BE2C (cell line): ENCODE data around the gene ST6GALNAC3.
A peak's percentile ranks its signal among the peaks of the same experiment; 100 is the strongest.

Experiments used
- DNase-seq: peaks from one replicate; pipeline ENCODE4 v3.0.0-alpha.2; 2020
- H3K27me3 ChIP-seq: fragments of 250-450 bp; sonication (Bioruptor Pico); 2 replicates; pipeline ENCODE4 v1.5.1; 2020; ENCODE audit warnings: mild to moderate bottlenecking
- H3K36me3 ChIP-seq: fragments of 250-450 bp; sonication (Bioruptor Pico); 2 replicates; pipeline ENCODE4 v1.5.1; 2020; ENCODE audit warnings: mild to moderate bottlenecking
- H3K4me1 ChIP-seq: fragments of 250-450 bp; sonication (Bioruptor Pico); 2 replicates; pipeline ENCODE4 v1.5.1; 2020
- H3K4me3 ChIP-seq: 2 replicates; pipeline ENCODE4 v1.5.1; 2011; ENCODE audit warnings: low read depth, low read length
- H3K9me3 ChIP-seq: fragments of 250-450 bp; sonication (Bioruptor Pico); 2 replicates; pipeline ENCODE4 v1.5.1; 2020
- CTCF ChIP-seq: IDR thresholded peaks from 2 replicates; pipeline ENCODE4 v1.5.1; 2012; ENCODE audit warnings: mild to moderate bottlenecking, low read depth, low read length

Gene ST6GALNAC3

GRCh38 chr1:76284842-76285241, 210.3 kb downstream of the ST6GALNAC3 start:
- no peak for TF ChIP-seq CTCF
- no peak for DNase-seq
- Histone ChIP-seq H3K4me3 (no peak overlapping the region), H3K4me1 (peaks cover 3% of the 10 kb centered on the region; the same call in 1 of the 2 replicates), H3K27me3 (no peaks in the 10 kb centered on the region), H3K36me3 (no peaks in the 10 kb centered on the region), H3K9me3 (no peaks in the 10 kb centered on the region)

GRCh38 chr1:76285578-76286135, 211.1 kb downstream of the ST6GALNAC3 start:
- no peak for TF ChIP-seq CTCF
- Histone ChIP-seq H3K4me1 (0 out of 2 replicates have a peak, but pooled peaks cover 3% of the 10 kb centered on the region), H3K27me3 (no peaks in the 10 kb centered on the region), H3K36me3 (no peaks in the 10 kb centered on the region), H3K4me3 (no peak overlapping the region), H3K9me3 (no peaks in the 10 kb centered on the region)
- peak; percentile 28 for DNase-seq

- no peak for DNase-seq
- TF ChIP-seq CTCF = no peak
- Histone ChIP-seq H3K27me3 (no peaks in the 10 kb centered on the region), H3K4me3 (no peak overlapping the region), H3K4me1 (0 out of 2 replicates have a peak, but pooled peaks cover 3% of the 10 kb centered on the region), H3K36me3 (no peaks in the 10 kb centered on the region), H3K9me3 (no peaks in the 10 kb centered on the region)
Observed at GRCh38 chr1:76287917-76288316, 213.4 kb downstream of the ST6GALNAC3 start.

GRCh38 chr1:76288758-76289483, 214.4 kb downstream of the ST6GALNAC3 start:
- Histone ChIP-seq H3K4me1 (0 out of 2 replicates have a peak, but pooled peaks cover 3% of the 10 kb centered on the region), H3K4me3 (no peak overlapping the region), H3K9me3 (no peaks in the 10 kb centered on the region), H3K27me3 (no peaks in the 10 kb centered on the region), H3K36me3 (no peaks in the 10 kb centered on the region)
- no peak for TF ChIP-seq CTCF
- no peak for DNase-seq

- no peak for TF ChIP-seq CTCF
- no peak for DNase-seq
- 0 out of 2 replicates have a peak, but pooled peaks cover 3% of the 10 kb centered on the region for H3K4me1 ChIP-seq
- H3K9me3 ChIP-seq = no peaks in the 10 kb centered on the region
- no peaks in the 10 kb centered on the region for H3K36me3 ChIP-seq
- H3K27me3 ChIP-seq = no peaks in the 10 kb centered on the region
- no peak overlapping the region for H3K4me3 ChIP-seq
Observed at GRCh38 chr1:76289692-76290091, 215.1 kb downstream of the ST6GALNAC3 start.

GRCh38 chr1:76290271-76290670, 215.7 kb downstream of the ST6GALNAC3 start:
- H3K4me3 ChIP-seq = no peak overlapping the region

More at GRCh38 chr1:76290271-76290670, 215.7 kb downstream of the ST6GALNAC3 start:
- TF ChIP-seq CTCF = no peak
- no peaks in the 10 kb centered on the region for H3K9me3 ChIP-seq
- H3K27me3 ChIP-seq = no peaks in the 10 kb centered on the region
- DNase-seq = no peak
- no peaks in the 10 kb centered on the region for H3K36me3 ChIP-seq
- H3K4me1 ChIP-seq = 0 out of 2 replicates have a peak, but pooled peaks cover 3% of the 10 kb centered on the region
